Hepatocyte (in vitro differentiated cells): ENCODE results near the gene MYBPC1.

Experiments
- EZH2 ChIP-seq: fragments of 200-600 bp; sonication (generic); IDR thresholded peaks from 2 replicates; pipeline ENCODE4 v1.6.1; 2016; ENCODE audit warnings: antibody characterized with exemption, mild to moderate bottlenecking, borderline replicate concordance
- TF ChIP-seq, protein P1 (sequence below): fragments of 200-600 bp; sonication (generic); IDR thresholded peaks from 2 replicates; pipeline ENCODE4 v1.5.1; 2016; ENCODE audit warnings: antibody characterized with exemption, mild to moderate bottlenecking; ENCODE audit not compliant: poor library complexity

DNA sequence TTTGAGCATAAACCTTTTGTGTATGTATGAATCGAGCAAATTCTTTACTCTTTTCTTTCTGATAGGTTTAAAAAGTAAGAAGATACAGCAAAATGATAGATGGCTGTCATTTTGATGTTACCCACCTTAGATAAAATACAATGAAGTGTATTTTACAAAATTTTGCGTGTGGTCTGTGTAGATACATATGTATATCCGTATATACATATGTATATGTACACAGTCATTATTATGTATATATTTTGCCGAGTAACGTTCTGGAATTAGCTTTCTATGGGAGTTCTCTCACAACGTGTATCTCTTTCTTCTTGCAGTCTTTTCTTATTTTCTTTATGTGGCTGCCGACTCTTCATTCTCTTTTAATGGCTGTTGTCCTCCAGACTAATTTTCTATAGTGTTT is 70.2 kb downstream of the MYBPC1 start:
- TF ChIP-seq, protein P1, sequence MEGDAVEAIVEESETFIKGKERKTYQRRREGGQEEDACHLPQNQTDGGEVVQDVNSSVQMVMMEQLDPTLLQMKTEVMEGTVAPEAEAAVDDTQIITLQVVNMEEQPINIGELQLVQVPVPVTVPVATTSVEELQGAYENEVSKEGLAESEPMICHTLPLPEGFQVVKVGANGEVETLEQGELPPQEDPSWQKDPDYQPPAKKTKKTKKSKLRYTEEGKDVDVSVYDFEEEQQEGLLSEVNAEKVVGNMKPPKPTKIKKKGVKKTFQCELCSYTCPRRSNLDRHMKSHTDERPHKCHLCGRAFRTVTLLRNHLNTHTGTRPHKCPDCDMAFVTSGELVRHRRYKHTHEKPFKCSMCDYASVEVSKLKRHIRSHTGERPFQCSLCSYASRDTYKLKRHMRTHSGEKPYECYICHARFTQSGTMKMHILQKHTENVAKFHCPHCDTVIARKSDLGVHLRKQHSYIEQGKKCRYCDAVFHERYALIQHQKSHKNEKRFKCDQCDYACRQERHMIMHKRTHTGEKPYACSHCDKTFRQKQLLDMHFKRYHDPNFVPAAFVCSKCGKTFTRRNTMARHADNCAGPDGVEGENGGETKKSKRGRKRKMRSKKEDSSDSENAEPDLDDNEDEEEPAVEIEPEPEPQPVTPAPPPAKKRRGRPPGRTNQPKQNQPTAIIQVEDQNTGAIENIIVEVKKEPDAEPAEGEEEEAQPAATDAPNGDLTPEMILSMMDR = no peak
- TF ChIP-seq EZH2 = no peak
